ENCODE results near the gene TROAP.

TROAP gene

GRCh38 chr12:49352351-49352750, 29.3 kb downstream of the TROAP start (continued):
- no peak for TF ChIP-seq PRDM4 (tag by site-specific recombination; IDR thresholded peaks at IDR 0.05)
- TF ChIP-seq ZNF202 (tag by site-specific recombination; IDR thresholded peaks at IDR 0.05; ENCODE audit: borderline replicate concordance), result 0 out of 2 replicates have a peak, but pooled peaks have one; percentile 65
- peak; percentile 54 for TF ChIP-seq ZBTB11 (tag by site-specific recombination; conservative IDR thresholded peaks at IDR 0.05; ENCODE audit: low read depth)
- TF ChIP-seq ZNF223 (tag by site-specific recombination; IDR thresholded peaks at IDR 0.05), result peak; percentile 56; the same call in 1 of the 2 replicates
- TF ChIP-seq ZNF571 (tag by site-specific recombination; IDR thresholded peaks at IDR 0.05), result no peak
- TF ChIP-seq ZNF280D (tag by site-specific recombination; IDR thresholded peaks at IDR 0.05), result no peak
- peak; percentile 75 for TF ChIP-seq ZNF140 (tag by site-specific recombination; IDR thresholded peaks at IDR 0.05)
- TF ChIP-seq ZNF19 (tag by site-specific recombination; IDR thresholded peaks at IDR 0.05; ENCODE audit: low read depth), result peak; percentile 72; the same call in 1 of the 2 replicates
- no peak for TF ChIP-seq ZNF10 (tag by site-specific recombination; IDR thresholded peaks at IDR 0.05)
- no peak for TF ChIP-seq ZNF660 (tag by site-specific recombination; IDR thresholded peaks at IDR 0.05)
- no peak for TF ChIP-seq ZNF274 (IDR thresholded peaks at IDR 0.05; ENCODE audit: low read length)
- no peak for TF ChIP-seq ZNF274 (tag by site-specific recombination; IDR thresholded peaks at IDR 0.05; ENCODE audit: borderline replicate concordance)
- TF ChIP-seq ZNF530 (tag by site-specific recombination; IDR thresholded peaks at IDR 0.05; ENCODE audit: low read depth), result 0 out of 2 replicates have a peak, but pooled peaks have one; percentile 55
- peak; percentile 91 for TF ChIP-seq ZNF394 (tag by site-specific recombination; IDR thresholded peaks at IDR 0.05; ENCODE audit: borderline replicate concordance)
- TF ChIP-seq ZNF704 (tag by site-specific recombination; IDR thresholded peaks at IDR 0.05), result peak; percentile 49; the same call in 1 of the 2 replicates
- no peak for TF ChIP-seq PATZ1 (tag by site-specific recombination; IDR thresholded peaks at IDR 0.05)
- no peak for TF ChIP-seq INSM2 (tag by site-specific recombination; IDR thresholded peaks at IDR 0.05)
- peak; percentile 33; the same call in 1 of the 2 replicates for TF ChIP-seq ZNF629 (tag by site-specific recombination; IDR thresholded peaks at IDR 0.05)
- TF ChIP-seq ZNF398 (tag by site-specific recombination; IDR thresholded peaks at IDR 0.05), result no peak
- TF ChIP-seq ZNF138 (tag by site-specific recombination; IDR thresholded peaks at IDR 0.05; ENCODE audit: borderline replicate concordance), result peak; percentile 42; the same call in 1 of the 2 replicates
- TF ChIP-seq ZBTB6 (tag by site-specific recombination; IDR thresholded peaks at IDR 0.05), result no peak
- TF ChIP-seq ZNF776 (tag by site-specific recombination; IDR thresholded peaks at IDR 0.05; ENCODE audit: borderline replicate concordance), result no peak

All from HEK293 (cell line).